ENCODE measurements around the gene EXOC5.

DNA sequence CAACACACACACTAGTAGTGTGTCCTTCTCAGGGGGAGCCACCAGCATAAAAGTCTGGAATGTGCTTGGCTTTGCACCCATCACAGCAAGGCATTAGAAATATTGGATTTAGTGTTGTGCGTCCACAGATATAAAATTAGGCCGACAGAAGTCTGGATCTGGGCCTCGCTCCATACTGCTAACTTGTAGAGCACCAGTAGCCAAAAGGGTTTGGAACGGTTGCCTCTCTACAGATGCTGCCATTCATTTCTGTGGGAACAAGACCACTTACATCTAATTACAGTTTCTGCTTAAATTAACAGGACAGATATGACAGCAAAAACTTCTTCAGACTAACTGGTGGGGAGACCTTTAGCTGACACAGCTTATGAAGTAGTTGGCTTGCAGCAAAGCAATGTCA, 94.2 kb downstream of the EXOC5 start:
- TF ChIP-seq, protein P1, sequence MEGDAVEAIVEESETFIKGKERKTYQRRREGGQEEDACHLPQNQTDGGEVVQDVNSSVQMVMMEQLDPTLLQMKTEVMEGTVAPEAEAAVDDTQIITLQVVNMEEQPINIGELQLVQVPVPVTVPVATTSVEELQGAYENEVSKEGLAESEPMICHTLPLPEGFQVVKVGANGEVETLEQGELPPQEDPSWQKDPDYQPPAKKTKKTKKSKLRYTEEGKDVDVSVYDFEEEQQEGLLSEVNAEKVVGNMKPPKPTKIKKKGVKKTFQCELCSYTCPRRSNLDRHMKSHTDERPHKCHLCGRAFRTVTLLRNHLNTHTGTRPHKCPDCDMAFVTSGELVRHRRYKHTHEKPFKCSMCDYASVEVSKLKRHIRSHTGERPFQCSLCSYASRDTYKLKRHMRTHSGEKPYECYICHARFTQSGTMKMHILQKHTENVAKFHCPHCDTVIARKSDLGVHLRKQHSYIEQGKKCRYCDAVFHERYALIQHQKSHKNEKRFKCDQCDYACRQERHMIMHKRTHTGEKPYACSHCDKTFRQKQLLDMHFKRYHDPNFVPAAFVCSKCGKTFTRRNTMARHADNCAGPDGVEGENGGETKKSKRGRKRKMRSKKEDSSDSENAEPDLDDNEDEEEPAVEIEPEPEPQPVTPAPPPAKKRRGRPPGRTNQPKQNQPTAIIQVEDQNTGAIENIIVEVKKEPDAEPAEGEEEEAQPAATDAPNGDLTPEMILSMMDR (IDR thresholded peaks at IDR 0.05): no peak
- TF ChIP-seq POLR2A (IDR thresholded peaks at IDR 0.05): no peak
- no peak for TF ChIP-seq POLR2AphosphoS5 (IDR thresholded peaks at IDR 0.05)
